Lower leg skin (tissue), 3 donors: ENCODE data around the gene ZSWIM1.

Experiments used
- POLR2A ChIP-seq, 2 donors: fragments of 450-650 bp; IDR thresholded peaks; one replicate each; pipeline ENCODE4 v1.6.1; 2016 to 2017; ENCODE audit warnings: antibody characterized with exemption in 2 of 2, mild to moderate bottlenecking in 1 of 2, moderate library complexity in 1 of 2
- TF ChIP-seq, protein P1 (sequence below), 3 donors: fragments of 450-650 bp; IDR thresholded peaks; one replicate each; pipeline ENCODE4 v1.5.1; 2016; ENCODE audit warnings: antibody characterized with exemption in 3 of 3, mild to moderate bottlenecking in 3 of 3, moderate library complexity in 2 of 3

DNA sequence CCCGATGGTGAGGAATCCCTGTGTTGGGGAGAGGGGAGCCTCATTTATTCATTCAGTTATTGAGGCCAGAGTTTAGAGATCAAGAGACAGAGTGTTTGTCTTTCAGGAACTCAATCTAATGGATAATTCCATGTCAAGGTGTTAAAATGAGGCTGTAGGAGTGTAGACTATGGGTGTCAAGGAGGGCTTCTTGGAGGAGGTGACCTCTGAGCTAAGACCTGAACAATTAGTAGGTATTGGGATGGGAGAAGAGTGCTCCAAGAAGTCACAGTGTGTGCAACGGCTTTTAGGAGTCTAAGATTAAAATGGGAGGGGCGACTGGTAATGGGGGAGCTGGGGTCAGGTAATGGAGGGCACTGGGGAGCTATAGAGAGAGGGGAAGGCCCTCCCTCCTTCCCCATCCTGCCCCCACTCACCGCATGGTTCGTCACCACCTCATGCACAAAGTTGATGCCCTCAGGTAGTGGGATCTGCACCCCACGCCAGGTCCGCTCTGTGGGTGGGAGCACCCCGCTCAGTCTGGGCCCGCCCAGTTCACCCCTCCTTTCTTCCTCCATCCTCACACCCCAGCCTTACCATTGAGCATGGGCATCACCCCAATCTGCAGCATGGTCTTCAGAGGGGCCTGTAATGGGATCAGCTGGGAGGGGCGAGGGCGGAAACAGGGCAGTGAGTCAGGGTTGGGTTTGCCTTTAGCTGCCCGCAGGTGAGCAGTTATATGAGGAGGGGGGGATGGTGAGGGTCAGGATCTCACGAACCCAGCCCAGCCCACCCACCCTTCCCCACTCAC lies 18.2 kb downstream of the ZSWIM1 start:
- TF ChIP-seq, protein P1, sequence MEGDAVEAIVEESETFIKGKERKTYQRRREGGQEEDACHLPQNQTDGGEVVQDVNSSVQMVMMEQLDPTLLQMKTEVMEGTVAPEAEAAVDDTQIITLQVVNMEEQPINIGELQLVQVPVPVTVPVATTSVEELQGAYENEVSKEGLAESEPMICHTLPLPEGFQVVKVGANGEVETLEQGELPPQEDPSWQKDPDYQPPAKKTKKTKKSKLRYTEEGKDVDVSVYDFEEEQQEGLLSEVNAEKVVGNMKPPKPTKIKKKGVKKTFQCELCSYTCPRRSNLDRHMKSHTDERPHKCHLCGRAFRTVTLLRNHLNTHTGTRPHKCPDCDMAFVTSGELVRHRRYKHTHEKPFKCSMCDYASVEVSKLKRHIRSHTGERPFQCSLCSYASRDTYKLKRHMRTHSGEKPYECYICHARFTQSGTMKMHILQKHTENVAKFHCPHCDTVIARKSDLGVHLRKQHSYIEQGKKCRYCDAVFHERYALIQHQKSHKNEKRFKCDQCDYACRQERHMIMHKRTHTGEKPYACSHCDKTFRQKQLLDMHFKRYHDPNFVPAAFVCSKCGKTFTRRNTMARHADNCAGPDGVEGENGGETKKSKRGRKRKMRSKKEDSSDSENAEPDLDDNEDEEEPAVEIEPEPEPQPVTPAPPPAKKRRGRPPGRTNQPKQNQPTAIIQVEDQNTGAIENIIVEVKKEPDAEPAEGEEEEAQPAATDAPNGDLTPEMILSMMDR (IDR thresholded peaks at IDR 0.05): no peak
- no peak for TF ChIP-seq POLR2A (IDR thresholded peaks at IDR 0.05)
